HL-60 (cell line): ENCODE measurements around the gene CPNE6.

Experiments used
- CTCF ChIP-seq: IDR thresholded peaks from one replicate; pipeline ENCODE4 v1.5.1; 2011; ENCODE audit warnings: low read length, control low read depth, inconsistent platforms; ENCODE audit not compliant: insufficient read depth
- GABPA ChIP-seq: IDR thresholded peaks from 2 replicates; pipeline ENCODE4 v1.6.1; 2012; ENCODE audit warnings: low read depth
- POLR2AphosphoS5 ChIP-seq: IDR thresholded peaks from 2 replicates; pipeline ENCODE4 v1.6.1; 2012; ENCODE audit warnings: low read depth
- REST ChIP-seq: IDR thresholded peaks from 2 replicates; pipeline ENCODE4 v1.6.1; 2012; ENCODE audit warnings: low read depth; ENCODE audit not compliant: insufficient replicate concordance

GRCh38 chr14:24032727-24033418, 38.5 kb upstream of the CPNE6 start:
- TF ChIP-seq CTCF = no peak
- no peak for TF ChIP-seq REST
- TF ChIP-seq POLR2AphosphoS5 = no peak
- no peak for TF ChIP-seq GABPA
